Upper lobe of right lung (tissue), 1 donor: ENCODE results near the gene PMPCA. TPM values are rescaled to one million over a fixed set of nuclear protein-coding genes. Genes with fewer than 3 reads are reported as not detected.

ENCODE experiments used
- ATAC-seq: fragments of 200-7000 bp; cut with Tn5 transposase; one replicate; pipeline ENCODE4 v1.9.1; 2020; ENCODE audit warnings: mild to moderate bottlenecking, moderate library complexity
- DNase-seq: peaks from one replicate; pipeline ENCODE4 v3.0.0-alpha.2; 2020
- H3K27ac ChIP-seq: fragments of 200-600 bp; one replicate; pipeline ENCODE4 v1.8.0; 2022
- H3K27me3 ChIP-seq: fragments of 200-600 bp; one replicate; pipeline ENCODE4 v1.8.0; 2022; ENCODE audit warnings: mild to moderate bottlenecking
- H3K36me3 ChIP-seq: fragments of 200-600 bp; one replicate; pipeline ENCODE4 v1.8.0; 2022
- H3K4me1 ChIP-seq: fragments of 200-600 bp; one replicate; pipeline ENCODE4 v1.8.0; 2022
- H3K4me3 ChIP-seq: fragments of 200-600 bp; one replicate; pipeline ENCODE4 v1.8.0; 2022; ENCODE audit warnings: mild to moderate bottlenecking
- H3K9me3 ChIP-seq: fragments of 200-600 bp; one replicate; pipeline ENCODE4 v1.8.0; 2022
- CTCF ChIP-seq: fragments of 200-600 bp; IDR thresholded peaks from one replicate; pipeline ENCODE4 v1.8.0; 2022; ENCODE audit warnings: antibody characterized with exemption
- intact Hi-C: fragments of 100-400 bp; cut with DNase I; formaldehyde crosslinking; loops from one replicate; pipeline ENCODE4 v1.11.0; 2022
- total RNA-seq: library from RNA; stranded (reverse); fragmentation: NEBNext Ultra II Directional; extraction: Animal tissue kit (Norgen Biotek cat#: 25700); gene quantifications from one replicate; pipeline ENCODE4 v1.2.1, GENCODE V29; 2021
- donor health status: DM: no; HTN: yes; CAD: no; lungs with severe emphysema.

Gene PMPCA
- total RNA-seq, 1 donor from 2014 or later, result 41.9 TPM

GRCh38 chr9:136429683-136430491 is 19.4 kb downstream of the PMPCA start:
- ATAC-seq, result peak; percentile 5
- Histone ChIP-seq H3K27ac (no peak overlapping the region), H3K4me3 (no peak overlapping the region), H3K4me1 (no peaks in the 10 kb centered on the region), H3K9me3 (no peaks in the 10 kb centered on the region), H3K36me3 (peaks cover 32% of the 10 kb centered on the region), H3K27me3 (no peaks in the 10 kb centered on the region)
- DNase-seq, result no peak
- intact Hi-C loops, result no loop called here
- TF ChIP-seq CTCF, result no peak

- intact Hi-C loops, result no loop called here
- Histone ChIP-seq H3K4me1 (no peaks in the 10 kb centered on the region), H3K36me3 (peaks cover 30% of the 10 kb centered on the region), H3K27ac (no peak overlapping the region), H3K9me3 (no peaks in the 10 kb centered on the region), H3K4me3 (no peak overlapping the region), H3K27me3 (no peaks in the 10 kb centered on the region)
- DNase-seq (no peak), ATAC-seq (no peak)
- TF ChIP-seq CTCF, result no peak
Observed at GRCh38 chr9:136430588-136431234, 20.3 kb downstream of the PMPCA start.

- H3K9me3 ChIP-seq, result no peaks in the 10 kb centered on the region
- TF ChIP-seq CTCF, result no peak
- no peaks in the 10 kb centered on the region for H3K27me3 ChIP-seq
- H3K4me1 ChIP-seq, result peaks cover 1% of the 10 kb centered on the region
- H3K4me3 ChIP-seq, result no peak overlapping the region
- intact Hi-C loops, result no loop called here
- DNase-seq (no peak), ATAC-seq (no peak)
- H3K27ac ChIP-seq, result no peak overlapping the region
- peaks cover 30% of the 10 kb centered on the region for H3K36me3 ChIP-seq
Observed at GRCh38 chr9:136431782-136432350, 21.4 kb downstream of the PMPCA start.

GRCh38 chr9:136432591-136432990 is 22.1 kb downstream of the PMPCA start:
- Histone ChIP-seq H3K27me3 (no peaks in the 10 kb centered on the region), H3K4me1 (peaks cover 9% of the 10 kb centered on the region), H3K9me3 (no peaks in the 10 kb centered on the region), H3K4me3 (no peak overlapping the region), H3K36me3 (peaks cover 30% of the 10 kb centered on the region), H3K27ac (no peak overlapping the region)
- intact Hi-C loops, result no loop called here
- no peak for ATAC-seq
- TF ChIP-seq CTCF, result no peak
- no peak for DNase-seq

- intact Hi-C loops, result no loop called here
Observed at GRCh38 chr9:136433043-136433715, 22.7 kb downstream of the PMPCA start.

More at GRCh38 chr9:136433043-136433715, 22.7 kb downstream of the PMPCA start:
- DNase-seq, result no peak
- ATAC-seq, result no peak
- H3K27ac ChIP-seq, result no peak overlapping the region
- peaks cover 30% of the 10 kb centered on the region for H3K36me3 ChIP-seq
- no peak for TF ChIP-seq CTCF
- H3K9me3 ChIP-seq, result no peaks in the 10 kb centered on the region
- H3K4me3 ChIP-seq, result no peak overlapping the region
- no peaks in the 10 kb centered on the region for H3K27me3 ChIP-seq
- H3K4me1 ChIP-seq, result peaks cover 15% of the 10 kb centered on the region
